GM18511 (cell line): ENCODE results near the gene ZCCHC3.
"Not testable (repeated sequence)": the region's sequence is repeated elsewhere in the genome, so short reads cannot be mapped to it uniquely, and the experiment has no call there.

Source experiments
- ATAC-seq: cut with Tn5 transposase; IDR thresholded peaks from one replicate; pipeline ENCODE4 v1.9.1; 2021; ENCODE audit warnings: mild to moderate bottlenecking, moderate library complexity; ENCODE audit not compliant: unreplicated experiment

The ZCCHC3 gene, protein sequence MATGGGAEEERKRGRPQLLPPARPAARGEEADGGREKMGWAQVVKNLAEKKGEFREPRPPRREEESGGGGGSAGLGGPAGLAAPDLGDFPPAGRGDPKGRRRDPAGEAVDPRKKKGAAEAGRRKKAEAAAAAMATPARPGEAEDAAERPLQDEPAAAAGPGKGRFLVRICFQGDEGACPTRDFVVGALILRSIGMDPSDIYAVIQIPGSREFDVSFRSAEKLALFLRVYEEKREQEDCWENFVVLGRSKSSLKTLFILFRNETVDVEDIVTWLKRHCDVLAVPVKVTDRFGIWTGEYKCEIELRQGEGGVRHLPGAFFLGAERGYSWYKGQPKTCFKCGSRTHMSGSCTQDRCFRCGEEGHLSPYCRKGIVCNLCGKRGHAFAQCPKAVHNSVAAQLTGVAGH

DNA sequence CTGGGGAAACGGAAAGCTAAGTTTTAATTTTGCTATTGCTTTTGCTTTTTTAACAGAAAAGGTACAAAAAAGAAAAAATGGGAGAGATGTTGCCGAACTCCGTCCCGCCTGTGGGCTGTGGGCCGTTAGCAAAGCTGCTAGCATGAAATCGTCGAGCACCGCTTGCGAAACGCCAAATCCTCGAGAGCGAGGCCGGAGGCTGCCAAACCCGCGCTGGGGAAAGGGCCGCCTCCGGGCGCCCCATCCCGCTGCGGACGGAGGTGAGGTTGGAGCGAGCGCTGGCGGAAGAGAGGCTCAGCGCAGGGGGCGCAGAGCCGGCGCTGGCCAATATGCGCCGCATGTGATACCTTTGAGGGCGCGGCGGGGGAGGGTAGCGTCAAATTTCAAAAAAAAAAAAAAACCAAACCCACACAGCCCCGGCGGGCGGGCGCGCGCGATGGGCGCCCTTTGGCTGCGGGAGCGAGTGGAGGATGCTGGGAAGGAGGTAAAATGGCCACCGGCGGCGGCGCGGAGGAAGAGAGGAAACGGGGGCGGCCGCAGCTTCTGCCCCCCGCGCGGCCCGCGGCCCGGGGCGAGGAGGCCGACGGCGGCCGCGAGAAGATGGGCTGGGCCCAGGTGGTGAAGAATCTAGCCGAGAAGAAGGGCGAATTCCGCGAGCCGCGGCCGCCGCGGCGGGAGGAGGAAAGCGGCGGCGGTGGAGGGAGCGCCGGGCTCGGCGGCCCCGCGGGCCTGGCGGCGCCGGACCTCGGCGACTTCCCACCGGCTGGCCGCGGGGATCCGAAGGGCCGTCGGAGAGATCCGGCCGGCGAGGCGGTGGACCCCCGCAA is at the start of gene ZCCHC3:
Gene ZCCHC3, plus strand, starts transcription at position 473 of the 827 bp plus-strand sequence. Its CDS starts 17 bp downstream, at position 490.
- ATAC-seq = peak; percentile 83

DNA sequence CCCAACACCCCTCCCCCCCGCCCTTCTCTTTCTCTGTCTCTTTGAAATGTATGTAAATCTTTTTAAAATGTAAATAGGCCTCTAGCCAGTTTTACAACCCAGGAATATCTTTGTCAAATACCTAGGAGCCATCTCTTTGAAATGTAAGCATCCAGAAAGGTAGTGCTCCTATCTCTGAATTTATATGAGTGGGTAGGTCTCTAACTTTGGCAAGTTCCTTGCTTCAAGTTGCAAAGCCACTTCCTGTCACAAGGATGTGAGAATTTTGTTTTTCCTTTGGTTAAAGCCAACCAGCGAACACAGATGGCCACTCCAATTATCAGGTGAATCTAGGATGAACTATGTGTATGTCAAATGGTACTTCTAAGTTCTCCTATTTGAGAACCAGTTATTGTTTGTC is 46.0 kb upstream of the ZCCHC3 start:
- no peak for ATAC-seq

DNA sequence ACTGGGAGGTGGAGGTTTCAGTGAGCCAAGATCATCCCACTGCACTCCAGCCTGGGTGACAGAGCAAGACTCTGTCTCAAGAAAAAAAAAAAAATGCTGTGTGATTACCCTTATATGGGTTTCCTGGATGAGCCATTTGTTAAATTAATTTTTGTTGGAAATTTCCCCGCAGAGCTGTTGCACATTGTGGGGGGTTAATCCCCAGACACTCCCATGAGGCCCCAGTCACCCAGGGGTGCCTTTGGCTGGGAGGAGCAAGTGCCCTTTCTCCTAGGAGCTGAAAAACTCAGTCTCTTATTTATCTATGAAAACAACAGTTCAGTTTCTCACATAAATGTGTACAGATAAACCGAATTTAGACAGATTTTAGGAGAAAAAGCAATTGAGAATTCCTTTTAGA is 44.6 kb upstream of the ZCCHC3 start:
- no peak for ATAC-seq

DNA sequence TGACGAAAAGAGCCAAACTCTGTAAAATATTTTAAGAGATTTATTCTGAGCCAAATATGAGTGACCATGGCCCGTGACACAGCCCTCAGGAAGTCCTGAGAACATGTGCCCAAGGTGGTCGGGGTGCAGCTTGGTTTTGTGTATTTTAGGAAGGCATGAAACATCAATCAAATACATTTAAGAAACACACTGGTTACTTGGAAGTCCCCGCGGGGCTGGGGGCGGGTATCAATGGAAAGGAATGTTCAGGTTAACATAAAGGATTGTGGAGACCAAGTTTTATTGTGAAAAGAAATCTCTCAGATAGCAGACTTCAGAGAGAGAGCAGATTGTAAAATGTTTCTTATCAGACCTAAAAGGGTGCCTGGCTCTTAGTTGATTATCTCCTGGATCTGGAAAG is 43.9 kb upstream of the ZCCHC3 start:
- not testable (repeated sequence) for ATAC-seq

DNA sequence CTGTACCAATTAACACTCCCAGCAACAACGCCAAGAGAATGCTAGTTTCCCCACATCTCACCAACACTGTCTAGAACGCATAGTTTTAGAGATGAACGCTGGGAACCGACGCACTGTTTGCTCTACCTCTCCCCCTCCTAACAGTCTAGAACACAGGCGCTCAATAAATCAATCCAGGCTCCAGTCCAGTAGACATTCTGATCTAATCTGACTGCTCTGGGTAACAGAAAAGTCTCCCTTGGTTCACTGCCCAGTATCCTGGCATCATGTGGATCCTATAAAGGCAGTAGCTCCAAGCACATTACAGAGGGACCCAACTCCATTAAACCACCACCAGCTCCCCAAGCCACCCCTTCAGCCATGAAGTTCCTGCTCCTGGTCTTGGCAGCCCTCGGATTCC is 40.0 kb upstream of the ZCCHC3 start, which contains the start of gene DEFB132:
Gene DEFB132, plus strand, starts transcription at position 306 of the 400 bp plus-strand sequence. Its CDS starts 55 bp downstream, at position 361.
- no peak for ATAC-seq

DNA sequence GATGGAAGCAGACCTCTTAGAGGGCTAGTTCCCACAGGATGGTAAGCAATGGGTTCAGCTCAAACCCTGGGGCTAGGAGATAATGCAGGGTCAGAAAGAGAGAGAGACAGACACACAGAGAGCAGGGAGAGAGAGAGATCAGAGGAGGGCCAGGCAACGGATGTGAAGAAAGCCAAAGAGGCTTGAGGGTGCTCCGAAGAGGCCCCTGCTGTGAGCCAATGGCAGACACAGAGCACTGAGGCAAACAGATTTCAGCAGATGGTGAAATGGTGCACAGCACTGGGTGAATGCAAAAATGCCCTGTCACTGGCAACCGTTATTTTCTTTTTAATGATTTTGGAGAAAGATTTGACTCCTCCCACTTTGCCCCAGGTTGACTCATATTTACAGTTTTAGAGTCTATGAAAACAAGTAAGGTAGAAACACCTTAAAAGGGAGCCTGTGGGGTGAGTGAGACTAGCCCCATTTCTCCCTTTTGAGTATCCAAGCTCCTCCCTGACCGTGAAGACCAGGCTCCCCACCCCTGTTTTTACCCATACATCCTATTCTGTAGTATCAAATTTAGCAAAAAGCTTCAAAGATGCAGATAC is 39.0 kb upstream of the ZCCHC3 start:
- ATAC-seq = no peak

DNA sequence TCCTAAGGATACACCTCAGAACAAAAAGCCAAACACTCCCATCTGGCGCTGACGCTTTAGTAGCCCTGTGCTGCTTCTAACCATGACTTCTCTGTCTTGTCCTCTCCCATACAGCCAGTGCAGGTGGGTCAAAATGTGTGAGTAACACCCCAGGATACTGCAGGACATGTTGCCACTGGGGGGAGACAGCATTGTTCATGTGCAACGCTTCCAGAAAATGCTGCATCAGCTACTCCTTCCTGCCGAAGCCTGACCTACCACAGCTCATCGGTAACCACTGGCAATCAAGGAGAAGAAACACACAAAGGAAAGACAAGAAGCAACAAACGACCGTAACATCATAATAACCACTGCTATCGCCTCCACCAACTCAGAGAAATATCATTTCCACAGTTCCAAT is 38.4 kb upstream of the ZCCHC3 start:
- ATAC-seq = no peak

DNA sequence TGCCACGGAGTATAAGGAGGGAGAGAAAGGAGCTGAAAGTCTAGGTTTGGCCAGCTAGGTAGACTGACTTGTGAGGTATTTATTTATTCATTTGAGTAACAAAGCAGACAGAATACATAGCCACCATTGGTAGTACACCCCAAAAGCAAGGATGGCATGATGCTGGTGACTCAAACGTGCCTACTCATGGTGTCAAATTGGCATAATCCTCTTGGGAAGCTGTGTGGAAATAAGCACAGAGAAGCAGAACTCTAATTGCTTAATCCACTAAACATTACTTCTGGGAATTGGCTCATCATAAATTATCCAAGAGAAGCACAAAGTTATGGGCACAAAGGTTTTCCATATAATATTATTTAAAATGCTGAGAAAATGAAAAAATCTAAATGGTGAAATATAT is 37.4 kb upstream of the ZCCHC3 start:
- no peak for ATAC-seq

DNA sequence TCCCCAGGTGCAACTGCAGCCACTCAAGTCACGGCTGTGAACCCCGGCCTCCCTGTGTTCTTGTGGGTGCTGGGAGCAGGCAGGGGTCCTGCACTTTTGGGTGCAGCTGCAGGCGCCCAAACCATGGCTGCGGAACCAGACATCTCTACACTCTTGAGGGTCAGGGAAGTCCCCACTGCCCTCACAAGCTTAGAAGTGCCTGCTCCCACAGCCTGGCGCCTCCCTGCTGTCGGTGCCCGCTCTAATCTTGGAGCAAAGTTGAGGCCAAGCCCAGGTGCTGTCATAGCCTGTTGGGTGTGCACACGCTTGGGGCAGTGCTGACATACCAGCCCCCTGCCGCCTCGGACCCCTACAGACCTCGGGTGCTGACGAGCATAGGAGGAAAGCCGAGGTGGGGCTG is 33.7 kb upstream of the ZCCHC3 start:
- ATAC-seq = no peak

DNA sequence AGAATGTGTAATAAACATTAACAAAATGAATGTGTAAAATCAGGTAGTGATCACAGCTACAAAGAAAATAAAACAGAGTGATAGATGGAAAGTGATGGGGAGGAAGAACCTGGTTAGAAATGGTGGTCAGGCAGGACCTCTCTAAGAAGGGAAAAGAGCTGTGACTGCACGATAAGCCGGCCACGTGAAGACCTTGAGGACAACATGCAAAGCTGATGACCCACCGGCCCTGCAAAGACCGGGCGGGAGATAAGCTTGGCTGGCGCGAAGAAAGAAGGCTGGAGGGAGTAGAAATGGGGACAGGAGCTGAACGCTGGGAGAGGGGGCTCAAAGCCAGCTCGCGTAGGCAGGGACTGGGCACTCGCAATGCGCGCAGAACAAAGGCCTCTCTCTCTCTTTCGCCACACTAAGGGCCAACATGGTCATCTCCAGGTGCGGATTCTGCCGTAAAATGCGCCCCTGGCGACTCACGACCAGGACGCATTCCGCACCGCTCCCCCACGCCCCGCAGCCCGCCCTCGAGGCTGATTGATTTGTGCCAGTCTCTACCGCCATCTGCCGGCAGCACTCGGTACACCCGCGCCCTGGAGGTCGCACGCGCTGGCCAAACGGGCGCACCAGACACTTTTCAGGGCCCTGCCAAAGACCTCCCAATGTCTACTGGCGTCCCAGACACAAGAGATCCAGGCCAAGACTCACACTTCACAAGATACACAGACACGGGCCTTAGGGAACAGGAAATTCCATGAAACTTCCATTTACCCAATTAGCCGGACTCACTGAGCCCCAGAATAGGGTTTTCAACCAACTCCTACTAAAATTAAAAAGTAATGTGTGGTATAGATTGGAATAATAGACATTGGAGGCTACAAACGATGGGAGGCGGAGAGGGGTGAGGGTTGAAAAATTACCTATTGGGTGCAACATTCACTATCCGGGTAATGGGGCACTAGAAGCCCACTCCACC is 30.5 kb upstream of the ZCCHC3 start:
- peak; percentile 88 for ATAC-seq

DNA sequence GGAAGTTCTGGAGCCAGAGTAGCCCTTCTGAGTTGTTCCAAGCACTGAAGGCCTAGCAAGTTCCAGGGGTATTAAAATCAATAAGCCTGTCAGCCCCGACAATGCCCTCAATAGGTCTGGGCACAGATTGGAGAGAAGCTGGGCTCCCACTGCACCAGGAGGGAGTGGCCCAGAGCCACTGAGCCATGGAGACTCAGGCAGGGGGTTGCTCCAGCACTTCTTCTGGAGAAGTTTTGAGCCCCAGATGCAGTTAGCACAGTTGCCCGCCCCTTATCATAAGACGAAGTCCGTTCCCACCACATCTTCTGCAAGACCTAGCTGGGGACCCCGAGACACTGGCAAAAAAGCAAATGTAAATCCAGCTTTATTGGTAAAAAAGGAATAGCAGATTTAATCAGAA is 26.9 kb upstream of the ZCCHC3 start:
- ATAC-seq = no peak

DNA sequence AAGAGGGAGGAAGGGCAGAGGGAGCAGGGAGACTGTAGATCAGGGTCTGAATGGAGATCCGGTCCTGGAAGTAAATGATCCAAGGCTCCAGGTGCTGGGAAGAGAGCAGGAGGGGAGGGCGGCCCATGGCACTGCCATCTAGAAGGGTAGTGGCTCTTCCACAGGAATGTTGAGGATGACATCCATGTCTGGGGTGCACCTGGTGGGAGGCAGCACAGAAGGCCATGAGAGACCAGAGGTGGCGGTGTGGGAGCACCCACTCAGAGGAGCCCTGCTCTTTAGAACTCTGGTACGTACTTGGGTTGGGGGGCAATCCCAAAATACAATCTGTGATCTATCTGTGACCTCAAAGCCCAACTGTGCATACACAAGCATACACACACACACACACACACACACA is 26.3 kb upstream of the ZCCHC3 start:
- no peak for ATAC-seq

DNA sequence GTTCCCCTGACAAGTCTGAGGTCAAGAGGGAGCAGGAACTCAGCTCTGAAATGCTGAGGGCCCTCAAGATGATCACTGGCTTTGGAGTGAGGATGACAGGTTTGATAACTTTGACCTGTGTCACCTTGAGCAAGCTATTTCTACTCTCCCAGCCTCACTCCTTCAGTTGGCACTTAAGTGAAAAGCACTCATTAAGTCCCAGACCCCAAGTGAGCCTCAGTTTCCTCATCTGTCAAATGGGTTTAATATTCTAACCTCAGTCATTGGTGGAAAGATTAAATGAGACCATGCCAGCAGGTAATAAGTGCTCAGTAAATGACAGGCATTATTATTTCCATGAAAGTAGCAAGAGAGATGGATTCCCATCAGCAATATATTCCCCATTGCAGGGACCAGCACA is 25.8 kb upstream of the ZCCHC3 start:
- ATAC-seq = no peak

DNA sequence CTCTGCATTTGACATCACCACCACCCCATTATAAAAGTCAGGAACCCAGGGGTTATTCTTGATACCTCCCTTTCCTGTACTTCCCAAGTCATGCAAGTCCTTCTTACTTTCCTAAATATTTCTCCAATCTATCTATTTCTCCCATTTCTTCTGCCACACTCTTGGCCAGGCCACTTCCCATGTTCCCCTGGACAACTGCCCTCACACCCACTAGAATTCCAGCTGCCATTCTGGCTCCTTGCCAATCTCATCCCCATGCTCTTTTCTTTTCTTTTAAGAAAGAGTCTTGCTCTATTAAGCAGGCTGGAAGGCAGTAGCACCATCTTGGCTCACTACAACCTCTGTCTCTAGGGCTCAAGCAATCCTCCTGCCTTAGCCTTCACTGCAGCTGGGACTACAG is 24.7 kb upstream of the ZCCHC3 start:
- no peak for ATAC-seq

DNA sequence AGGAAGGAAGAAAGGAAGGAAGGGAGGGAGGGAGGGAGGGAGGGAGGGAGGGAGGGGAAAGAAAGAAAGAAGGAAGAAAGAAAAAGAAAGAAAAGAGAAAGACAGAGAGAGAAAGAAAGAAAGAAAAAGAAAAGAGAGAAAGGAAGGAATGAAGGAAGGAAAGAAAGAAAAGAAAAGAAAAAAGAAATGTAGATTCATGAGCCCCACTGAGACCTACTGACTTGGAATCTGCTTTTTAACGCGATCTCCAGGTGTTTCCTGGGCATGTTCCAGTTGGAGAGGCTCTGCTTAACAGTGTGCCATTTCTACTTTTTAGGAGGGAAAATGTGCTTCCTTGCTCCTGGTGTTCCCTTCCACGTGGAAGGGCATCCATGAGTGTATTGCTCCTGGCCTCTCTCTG is 23.5 kb upstream of the ZCCHC3 start:
- ATAC-seq = no peak

DNA sequence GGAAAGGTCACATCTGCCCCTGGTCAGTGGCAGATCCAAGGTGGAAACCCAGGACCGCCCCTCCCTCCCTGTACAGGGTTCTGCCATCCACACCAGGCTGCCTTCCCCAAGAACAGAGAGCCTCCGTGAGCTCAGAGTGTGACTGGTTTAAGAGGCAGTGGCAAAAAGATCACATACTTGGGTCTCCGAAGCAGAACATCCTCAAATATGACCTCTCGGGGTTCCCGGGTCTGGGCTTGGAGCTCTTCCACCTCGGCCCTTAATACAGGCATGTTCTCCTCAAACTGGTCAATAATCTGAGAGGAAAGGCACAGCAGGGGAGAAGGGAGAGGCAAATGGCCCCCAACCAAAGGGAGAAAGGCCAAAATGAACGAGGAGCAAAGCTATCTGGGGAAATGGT is 21.6 kb upstream of the ZCCHC3 start:
- no peak for ATAC-seq

DNA sequence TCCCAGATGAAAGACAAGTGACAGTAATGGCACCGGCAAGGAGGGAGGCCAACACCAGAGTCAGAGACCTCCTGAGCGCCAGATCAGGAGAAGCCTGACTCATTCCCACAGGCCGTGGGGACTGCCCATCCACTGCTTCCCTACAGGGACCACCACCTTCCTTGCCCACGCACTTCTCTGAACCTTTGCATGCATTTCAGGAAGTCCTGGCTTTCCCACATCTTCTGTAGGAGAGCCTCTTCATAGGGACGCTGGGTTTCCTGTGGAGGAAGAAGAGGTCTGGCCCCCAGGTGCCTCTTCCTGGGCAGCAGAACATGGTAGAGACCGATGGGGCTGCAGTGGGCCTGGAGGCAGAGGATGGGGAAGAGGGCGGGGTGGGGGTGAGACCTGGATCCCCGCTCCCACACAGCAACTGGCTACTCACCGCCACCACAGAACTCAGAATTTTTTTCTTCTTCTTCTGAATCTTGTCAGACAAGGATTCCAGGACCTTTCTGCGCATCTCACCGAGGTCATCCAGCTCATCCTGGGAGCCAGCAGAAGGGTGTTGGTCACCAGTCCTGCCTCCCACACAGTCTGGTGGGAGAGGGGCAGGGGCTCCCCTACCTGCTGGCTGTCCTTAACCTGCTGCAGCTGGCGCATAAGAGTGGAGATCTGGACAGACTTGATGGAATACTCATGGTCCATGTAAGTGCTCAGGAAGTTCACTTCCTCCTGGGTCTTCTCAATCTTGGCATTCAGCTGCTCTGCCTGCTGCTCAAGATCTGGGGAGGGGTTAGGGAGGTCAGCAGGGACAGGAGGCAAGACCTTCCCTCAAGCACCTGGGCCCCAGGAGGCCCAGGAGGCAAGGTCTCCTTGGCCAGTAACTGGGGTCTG is 20.5 kb upstream of the ZCCHC3 start:
- no peak for ATAC-seq

DNA sequence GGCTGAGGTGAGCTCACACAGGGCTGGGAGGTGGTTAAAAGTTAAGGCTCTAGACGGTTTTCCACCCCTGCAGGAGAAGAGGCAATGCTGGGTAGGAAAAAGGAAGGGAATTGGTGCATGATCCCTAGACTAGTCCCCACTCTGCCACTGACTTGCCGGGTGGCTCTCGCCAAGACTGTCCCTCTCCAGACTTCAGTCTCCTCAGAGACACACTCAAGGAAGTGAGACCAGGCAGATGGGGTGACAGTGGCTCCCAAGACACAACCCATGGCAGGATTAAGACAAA is 19.9 kb upstream of the ZCCHC3 start:
- ATAC-seq = no peak

DNA sequence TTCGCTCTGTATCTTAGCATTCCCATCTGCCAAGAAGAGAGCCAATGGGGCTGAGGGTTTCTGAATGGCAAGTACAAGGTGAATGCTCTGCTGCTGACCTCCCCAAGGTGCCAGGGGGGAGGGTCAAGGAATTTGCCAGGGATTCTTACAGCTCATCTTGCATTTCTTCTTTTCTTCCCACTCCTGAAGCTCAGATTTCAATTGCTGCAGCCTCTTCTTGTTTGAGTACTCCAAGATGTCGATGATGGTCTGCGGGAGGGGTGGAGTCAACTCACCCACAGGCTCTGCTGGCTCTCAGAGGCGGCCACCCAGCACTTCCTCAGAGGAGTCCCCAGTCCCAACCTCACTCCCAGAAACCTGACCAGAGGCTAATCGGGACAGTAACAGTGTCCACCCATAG is 19.2 kb upstream of the ZCCHC3 start:
- ATAC-seq = no peak
